ENCODE data around the gene AFAP1. TPM values are rescaled to one million over a fixed set of nuclear protein-coding genes. Genes with fewer than 3 reads are reported as not detected.

The AFAP1 gene
- total and polyA plus RNA-seq, 2 of the 8 experiments (the other 6 are each of a cell fraction or from before 2014, with no cell fraction given), result 3.6 to 18.2 TPM

- H3K14ac ChIP-seq (ENCODE audit: insufficient read length), result no peak overlapping the region
These were observed 71.3 kb downstream of the AFAP1 start for GRCh38 chr4:7868436-7868775.

More at GRCh38 chr4:7868436-7868775, 71.3 kb downstream of the AFAP1 start:
- 92% methylated on average over 6 of the region's 6 CpGs; no CpG with 5 or more reads in 1 of the 2 experiments for WGBS, 2 experiments (ENCODE audit: extremely low coverage in 1 of 2, insufficient coverage in 1 of 2, insufficient read length in 1 of 2, insufficient replicate concordance in 2 of 2, low coverage in 1 of 2, low lambda C conversion rate in 2 of 2, missing lambda C conversion rate in 1 of 2)
- Histone ChIP-seq H3K27me3 (replicated peaks in 1 of 4; ENCODE audit: control insufficient read depth in 3 of 4, extremely low read depth in 1 of 4, insufficient read depth in 3 of 4, low read length in 3 of 4) (no peaks in the 10 kb centered on the region), H3K23me2 (ENCODE audit: low read depth, low read length) (peaks cover 4% of the 10 kb centered on the region; the same call in 1 of the 2 replicates), H3K56ac (replicated peaks; ENCODE audit: insufficient read length, low read depth, low read length) (no peak overlapping the region), H3K4me2 (ENCODE audit: insufficient read depth in 1 of 2, low read depth in 2 of 2, low read length in 2 of 2) (no peak overlapping the region), H3K4me3 (ENCODE audit: extremely low read depth in 1 of 4, insufficient read depth in 2 of 4, low read depth in 3 of 4, low read length in 4 of 4) (no peak overlapping the region), H2AFZ (ENCODE audit: low read length) (no peak overlapping the region), H2BK120ac (replicated peaks; ENCODE audit: low read depth, low read length) (no peak overlapping the region), H3K4me1 (replicated peaks in 1 of 4; ENCODE audit: control insufficient read depth in 3 of 4, insufficient read depth in 4 of 4, low read length in 3 of 4) (peaks cover 0 to 2% (median 0%) of the 10 kb centered on the region in 4 experiments; a peak in 2 of 7 replicates), H3K9ac (replicated peaks in 1 of 4; ENCODE audit: extremely low read depth in 1 of 4, low read depth in 3 of 4, low read length in 3 of 4) (no peak overlapping the region), H2BK20ac (ENCODE audit: low read length) (no peak overlapping the region), H3K9me3 (ENCODE audit: insufficient read depth in 2 of 2, low read depth in 1 of 2, low read length in 1 of 2) (peaks cover 3 to 4% of the 10 kb centered on the region in 2 experiments; a peak in 2 of 4 replicates), H4K8ac (ENCODE audit: extremely low read depth, insufficient read depth, low read length) (no peak overlapping the region), H3K23ac (ENCODE audit: insufficient read length) (no peak overlapping the region), H2BK5ac (ENCODE audit: low read depth, low read length) (no peak overlapping the region), H3K36me3 (ENCODE audit: control insufficient read depth in 2 of 4, insufficient read depth in 4 of 4, low read length in 3 of 4) (peaks cover 0 to 13% (median 3%) of the 10 kb centered on the region in 4 experiments; a peak in 3 of 8 replicates), H3K79me2 (ENCODE audit: control insufficient read depth in 1 of 2, insufficient read depth in 2 of 2, low read length in 2 of 2) (peaks cover 0 to 2% of the 10 kb centered on the region in 2 experiments; a peak in 1 of 4 replicates), H2AK5ac (ENCODE audit: low read depth, low read length) (no peak overlapping the region), H4K91ac (replicated peaks; ENCODE audit: insufficient read length, low read length) (no peak overlapping the region), H3K27ac (ENCODE audit: low read depth, low read length) (no peak overlapping the region), H2BK15ac (ENCODE audit: low read length) (no peak overlapping the region), H4K5ac (ENCODE audit: insufficient read length, low read depth, low read length) (no peak overlapping the region), H4K20me1 (replicated peaks in 1 of 2; ENCODE audit: control insufficient read depth in 1 of 2, insufficient read depth in 2 of 2, low read length in 2 of 2) (no peaks in the 10 kb centered on the region), H2BK12ac (ENCODE audit: low read depth, low read length) (no peak overlapping the region), H3K79me1 (ENCODE audit: low read depth, low read length) (peaks cover 6% of the 10 kb centered on the region), H3K18ac (ENCODE audit: extremely low read depth, low read length) (no peak overlapping the region), H3K4ac (replicated peaks; ENCODE audit: insufficient read length, low read depth, low read length) (no peak overlapping the region)
- ChIA-PET POLR2A (ENCODE audit: partially characterized antibody) (no interaction called here), CTCF (ENCODE audit: partially characterized antibody) (interaction anchor here (0.7 to 2.6 kb wide), 4 partner anchors 9 to 118 kb away, joined by 3 to 8 read pairs (median 3); no protein-coding TSS in a partner anchor)
- DNase-seq (ENCODE audit: low read depth in 1 of 2, low spot score in 2 of 2) (no peak), FAIRE-seq (no peak)
- TF ChIP-seq EP300 (IDR thresholded peaks at IDR 0.05; ENCODE audit: borderline replicate concordance in 1 of 2, low read depth in 2 of 2, low read length in 2 of 2), result no peak
- no peak for TF ChIP-seq GTF2F1 (IDR thresholded peaks at IDR 0.05; ENCODE audit: borderline replicate concordance, low read depth, low read length)
- no peak for TF ChIP-seq ATF2 (IDR thresholded peaks at IDR 0.05; ENCODE audit: low read length)

Measured in H1 (cell line).